Stimulated activated CD8-positive, alpha-beta memory T cell treated with anti-CD3 and anti-CD28 coated beads, Interleukin-4, amount 100 ng/mL, for 4 hours (primary cell): Measurements from ENCODE around the gene RAB27A.
A peak's percentile ranks its signal among the peaks of the same experiment; 100 is the strongest.
"Not testable (repeated sequence)": the region's sequence is repeated elsewhere in the genome, so short reads cannot be mapped to it uniquely, and the experiment has no call there.

ENCODE experiments used
- DNase-seq, 2 donors: peaks; one replicate each; pipeline ENCODE4 v3.0.0-alpha.2; 2020; ENCODE audit warnings: low read depth in 2 of 2, low spot score in 1 of 2

The RAB27A gene

DNA sequence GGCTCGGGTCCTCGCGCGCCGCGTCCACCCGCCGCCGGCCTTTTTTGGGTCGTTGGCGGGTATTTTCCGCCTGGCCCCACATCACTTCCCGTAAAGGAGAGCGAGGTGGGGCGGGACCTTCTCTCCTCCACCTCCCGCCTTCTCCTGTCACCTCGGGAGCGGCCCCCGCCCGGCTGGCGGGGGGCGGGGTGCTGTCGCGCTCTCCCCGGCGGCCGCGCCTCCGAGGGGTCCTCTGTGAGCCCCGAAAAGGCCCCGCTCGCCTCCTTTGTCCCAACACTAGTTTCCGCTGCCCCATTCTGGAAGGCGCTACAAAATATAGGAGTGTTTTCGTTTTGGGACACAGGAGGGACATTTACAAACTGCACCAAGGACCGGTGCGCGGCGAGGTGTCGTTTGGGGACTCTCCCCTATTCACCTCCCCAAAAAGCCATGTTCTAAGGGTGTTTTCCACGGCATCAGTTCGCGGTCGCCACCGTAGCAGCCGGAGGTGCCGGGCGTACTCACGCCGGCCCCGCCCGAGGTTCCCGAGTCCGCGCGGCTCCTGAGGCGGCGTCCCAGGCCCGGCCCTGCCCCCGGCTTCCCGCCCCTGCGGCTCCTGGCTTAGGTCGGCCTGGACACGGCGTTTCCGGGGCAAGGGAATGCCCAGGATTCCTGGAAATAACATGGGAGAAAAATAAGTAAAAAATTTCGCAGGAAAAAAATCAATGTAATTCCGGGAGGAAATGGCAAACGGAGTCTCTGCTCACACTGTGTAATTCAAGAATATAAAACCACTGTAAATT lies at the start of gene RAB27A:
Gene RAB27A, minus strand, starts transcription at position 68 of the 782 bp plus-strand sequence. CDS start 54,879 bp downstream, outside the sequence.
- DNase-seq: peak; percentile 54 to 70

DNA sequence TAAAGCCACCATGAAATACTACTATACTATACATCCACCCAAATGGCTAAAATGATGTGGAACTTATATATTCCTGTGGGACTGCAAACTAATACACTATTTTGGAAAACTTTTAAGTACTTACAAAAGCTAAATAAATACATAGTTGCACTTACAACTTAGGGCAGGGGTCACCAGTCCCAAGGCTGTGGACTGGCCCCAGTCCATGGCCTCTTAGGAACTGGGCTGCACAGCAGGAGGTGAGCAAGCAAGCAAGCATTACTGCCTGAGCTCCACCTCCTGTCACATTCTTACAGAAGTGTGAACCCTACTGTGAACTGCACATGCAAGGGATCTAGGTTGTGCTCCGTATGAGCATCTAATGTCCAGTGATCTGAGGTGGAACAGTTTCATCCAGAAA lies 47.5 kb upstream of the RAB27A start:
- no peak for DNase-seq

DNA sequence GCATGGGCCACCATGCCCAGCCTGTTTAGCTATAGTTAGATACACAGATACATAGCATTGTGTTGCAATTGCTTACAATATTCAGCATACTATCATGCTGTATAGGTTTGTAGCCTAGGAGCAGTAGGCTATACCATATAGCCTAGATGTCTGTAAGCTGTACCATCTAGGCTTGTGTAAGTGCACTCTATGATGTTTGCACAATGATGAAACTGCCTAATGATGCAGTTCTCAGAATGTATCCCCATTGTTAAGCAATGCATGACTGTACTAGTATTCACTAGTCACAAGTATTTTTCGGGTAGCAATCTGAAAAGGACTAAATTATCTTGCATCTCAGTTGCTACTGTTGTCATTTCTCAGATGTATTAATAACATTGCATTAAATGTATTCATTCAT lies 45.4 kb upstream of the RAB27A start:
- no peak for DNase-seq

DNA sequence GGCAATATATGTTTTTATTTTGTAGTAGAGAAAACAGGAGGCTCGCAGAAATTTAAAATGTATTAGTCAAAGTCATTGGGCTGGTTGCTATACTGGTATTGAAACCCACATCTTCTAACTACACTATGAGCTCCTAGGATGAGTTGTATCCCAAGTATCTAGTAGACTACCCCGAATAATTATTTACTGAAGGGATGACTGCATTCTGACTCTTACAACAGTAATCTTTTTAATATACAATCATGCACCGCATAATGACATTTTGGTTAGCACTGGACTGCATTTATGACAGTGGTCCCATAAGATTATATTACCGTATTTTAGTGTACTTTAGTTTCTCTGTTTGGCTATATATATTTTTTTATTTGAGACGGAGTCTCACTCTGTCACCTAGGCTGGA lies 44.8 kb upstream of the RAB27A start:
- DNase-seq: no peak

DNA sequence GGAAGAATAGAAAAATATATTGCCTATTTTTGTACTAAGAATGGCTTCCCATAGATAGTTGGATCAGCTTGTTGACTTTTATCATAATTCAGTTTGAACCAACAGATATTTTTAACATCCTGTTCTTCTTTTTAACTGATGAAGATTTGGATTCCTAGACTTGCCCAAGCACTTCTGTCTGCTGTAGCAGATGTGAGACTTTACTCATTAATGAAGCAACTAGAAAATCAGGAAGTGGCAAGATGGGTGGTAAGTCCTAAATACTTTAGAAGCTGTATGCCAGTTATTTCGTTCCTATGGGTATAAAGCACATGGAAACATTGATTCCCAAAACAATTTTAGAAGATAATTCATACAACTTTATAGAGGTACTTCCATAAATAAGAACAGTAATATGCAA lies 37.8 kb upstream of the RAB27A start:
- no peak for DNase-seq

DNA sequence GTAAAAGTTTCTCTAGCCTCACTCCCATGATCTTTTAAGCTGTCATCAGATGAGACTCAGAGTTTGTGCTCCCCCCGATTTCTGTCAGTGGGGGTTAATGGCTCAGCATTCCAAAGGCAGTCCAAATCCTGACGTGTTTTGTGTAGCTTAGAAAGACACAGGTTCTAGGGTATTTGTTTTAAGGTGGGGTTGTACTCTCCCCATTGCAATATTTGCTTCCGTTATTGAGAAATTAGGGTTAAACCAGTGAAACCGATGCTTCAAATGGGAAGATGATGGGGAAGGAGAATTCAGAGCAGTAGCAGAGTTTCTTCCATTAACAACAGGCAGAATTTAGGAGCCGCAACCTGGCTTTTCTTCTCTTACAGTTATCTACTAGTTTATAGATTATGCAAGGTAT lies 32.9 kb upstream of the RAB27A start:
- no peak for DNase-seq

GRCh38 chr15:55320963-55321362 lies 31.4 kb upstream of the RAB27A start:
- DNase-seq: no peak

- no peak for DNase-seq
These were observed 30.6 kb upstream of the RAB27A start for GRCh38 chr15:55320238-55320550.

DNA sequence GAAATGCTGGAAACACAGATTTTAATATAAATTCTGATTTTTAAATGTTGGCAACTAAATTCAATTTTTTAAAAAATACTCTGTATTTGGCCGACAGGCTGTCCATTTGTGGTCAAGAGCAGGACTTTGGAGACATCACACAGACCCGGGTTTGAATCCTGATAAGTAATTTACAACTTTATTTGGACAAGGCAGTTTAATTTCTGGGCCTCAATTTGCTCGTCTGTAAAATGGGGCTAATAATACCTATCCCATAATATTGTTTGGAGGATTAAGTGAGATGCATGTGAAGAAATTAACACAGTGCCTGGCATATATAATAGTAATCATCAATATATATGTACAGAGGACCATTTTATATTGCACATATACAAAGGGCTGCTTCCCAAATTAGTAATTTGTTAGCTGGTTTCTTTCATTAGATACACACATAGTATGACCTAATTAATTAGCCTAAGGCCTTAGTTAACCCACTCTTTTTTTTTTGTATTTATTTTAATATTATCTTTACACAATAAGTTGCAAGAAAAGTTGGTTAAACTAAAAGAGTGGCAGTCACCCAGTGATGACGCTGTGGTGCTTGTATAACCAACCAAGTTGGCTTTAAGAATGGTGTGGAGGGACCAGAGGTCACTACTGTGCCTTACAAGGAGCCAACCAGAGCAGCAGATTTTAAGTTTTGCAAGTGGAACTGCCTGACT lies 30.1 kb upstream of the RAB27A start:
- DNase-seq: no peak

- peak; percentile 46 to 58 for DNase-seq
These were observed 29.2 kb upstream of the RAB27A start, which contains the start of the genes PIGB and PIGBOS1 for GRCh38 chr15:55318588-55319494. TSS of gene PIGB (plus strand) at chr15:55319222. CDS start at chr15:55319251, 29 bp downstream. TSS of gene PIGBOS1 (minus strand) at chr15:55319123. CDS start at chr15:55317792, 1,331 bp downstream.

- not testable (repeated sequence) for DNase-seq
These were observed 13.2 kb upstream of the RAB27A start for GRCh38 chr15:55302801-55303200.

- DNase-seq: no peak
These were observed 7.7 kb upstream of the RAB27A start for GRCh38 chr15:55297315-55297714.

GRCh38 chr15:55290528-55291057 lies 980 bp upstream of the RAB27A start:
- peak; percentile 69 to 76 for DNase-seq

DNA sequence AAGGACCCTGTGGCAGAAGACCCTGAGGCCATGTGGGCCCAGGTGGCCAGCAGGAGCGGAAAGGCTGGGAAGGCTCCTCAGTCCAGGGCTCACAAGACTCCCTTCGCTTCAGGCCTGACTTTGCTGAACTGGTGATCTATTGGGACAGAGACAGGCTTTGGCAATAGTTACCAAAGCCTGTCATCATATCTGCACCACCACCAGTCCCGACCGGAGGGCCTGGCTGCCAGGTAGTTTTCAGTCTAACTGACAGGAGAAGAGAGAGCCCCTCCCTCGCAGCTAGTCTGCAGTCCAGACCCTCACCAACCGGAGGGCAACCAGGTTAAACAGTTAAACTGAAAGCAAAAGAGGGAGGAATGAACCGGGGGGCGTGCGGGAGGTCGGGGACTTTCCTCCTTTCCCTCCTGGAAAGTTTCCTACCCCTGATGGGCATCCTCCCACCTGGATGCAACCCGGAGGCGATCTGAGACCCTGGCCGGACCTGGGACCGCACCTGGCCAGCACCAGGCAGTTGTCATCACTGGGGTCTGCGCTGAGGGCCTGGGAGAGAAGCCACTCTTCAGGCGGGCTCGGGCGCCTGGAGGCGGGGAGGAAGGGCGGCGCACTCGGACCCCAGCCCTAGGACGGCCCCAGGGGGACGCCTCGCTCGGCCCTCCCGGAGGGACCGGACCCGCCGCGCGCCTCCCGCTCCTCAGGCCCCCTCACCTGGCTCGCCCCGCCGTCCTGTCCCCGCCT lies 435 bp downstream of the RAB27A start:
- no peak for DNase-seq

DNA sequence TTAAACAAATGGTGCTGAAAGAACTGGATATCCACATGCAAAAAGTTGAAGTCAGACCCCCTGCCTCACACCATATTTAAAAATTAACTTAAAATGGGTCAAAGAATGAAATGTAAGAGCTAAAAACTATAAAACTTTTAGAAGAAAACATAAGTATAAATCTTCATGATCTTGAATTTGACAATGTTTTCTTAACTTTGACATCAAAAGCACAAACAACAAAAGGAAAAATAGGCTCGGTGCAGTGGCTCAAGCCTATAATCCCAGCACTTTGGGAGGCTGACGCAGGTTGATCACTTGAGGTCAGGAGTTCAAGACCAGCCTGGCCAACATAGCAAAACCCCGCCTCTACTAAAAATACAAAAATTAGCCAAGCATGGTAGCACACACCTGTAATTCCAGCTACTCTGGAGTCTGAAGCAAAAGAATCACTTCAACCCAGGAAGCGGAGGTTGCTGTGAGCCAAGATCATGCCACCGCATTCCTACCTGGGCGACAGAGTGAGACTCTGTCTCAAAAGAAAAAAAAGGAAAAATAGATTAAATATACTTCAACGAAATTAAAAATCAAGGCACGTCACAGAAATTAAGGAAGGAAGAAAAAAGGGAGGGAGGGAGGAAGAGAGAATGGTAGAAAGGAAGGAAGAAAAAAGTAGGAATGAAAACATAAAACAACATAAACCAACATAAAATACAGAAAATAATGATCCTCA lies 1.5 kb downstream of the RAB27A start:
- DNase-seq: no peak

DNA sequence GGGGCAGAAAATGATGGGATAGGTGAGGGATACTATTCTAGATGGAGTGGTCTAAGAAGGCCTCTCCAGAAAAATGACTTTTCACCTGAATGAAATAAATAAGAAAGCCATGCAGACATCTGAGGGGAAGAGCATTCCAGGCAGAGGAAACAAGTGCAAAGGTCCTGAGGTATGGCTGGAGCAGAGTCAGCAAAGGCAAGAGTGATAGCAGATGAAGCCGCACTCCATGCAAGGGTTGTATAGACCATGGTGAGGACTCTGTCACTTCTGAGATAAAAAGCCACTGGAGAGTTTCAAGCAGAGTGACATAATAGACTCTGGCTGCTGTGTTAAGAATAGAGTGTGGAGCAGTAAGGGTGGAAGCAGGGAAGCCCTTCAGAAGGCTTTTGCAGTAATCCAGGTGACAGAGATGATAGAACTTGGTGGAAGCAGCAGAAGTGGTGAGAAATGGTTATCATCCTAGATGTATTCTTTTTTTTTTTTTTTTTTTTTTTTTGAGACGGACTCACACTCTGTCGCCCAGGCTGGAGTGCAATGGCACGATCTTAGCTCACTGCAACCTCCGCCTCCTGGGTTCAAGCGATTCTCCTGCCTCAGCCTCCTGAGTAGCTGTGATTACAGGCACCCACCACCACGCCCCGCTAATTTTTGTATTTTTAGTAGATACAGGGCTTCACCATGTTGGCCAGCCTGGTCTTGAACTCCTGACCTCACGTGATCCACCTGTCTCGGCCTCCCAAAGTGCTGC lies 3.0 kb downstream of the RAB27A start:
- DNase-seq: not testable (repeated sequence)

DNA sequence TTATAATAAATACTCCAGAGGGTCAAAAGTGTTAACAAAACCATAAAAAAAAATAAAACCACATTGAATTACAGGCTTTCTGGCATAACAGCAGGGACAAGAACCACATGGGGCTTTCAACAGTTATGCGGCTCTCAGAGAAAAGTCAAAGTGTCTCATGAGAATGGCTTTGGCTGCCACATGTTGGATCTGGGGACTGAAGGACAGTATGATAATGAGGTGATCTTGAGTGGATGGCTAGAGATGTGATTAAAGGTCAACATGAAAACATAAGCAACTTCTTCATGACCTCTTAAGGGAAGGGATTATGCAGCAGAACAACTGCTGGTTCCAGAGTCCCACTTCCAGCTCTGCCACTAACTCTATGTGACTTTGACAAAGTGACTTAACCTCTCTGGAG lies 5.2 kb downstream of the RAB27A start:
- DNase-seq: no peak

- no peak for DNase-seq
These were observed 6.0 kb downstream of the RAB27A start for GRCh38 chr15:55283379-55284147.
